ENCODE measurements around the gene TMEM9.

TMEM9 gene

GRCh38 chr1:201126463-201126831, 27.8 kb downstream of the TMEM9 start:
- no peak for DNase-seq

- no peak for DNase-seq
Measured at GRCh38 chr1:201125800-201126199, 28.5 kb downstream of the TMEM9 start.

- no peak for DNase-seq
Measured at GRCh38 chr1:201125019-201125418, 29.3 kb downstream of the TMEM9 start.

GRCh38 chr1:201123866-201124265, 30.4 kb downstream of the TMEM9 start:
- DNase-seq: no peak

- DNase-seq: no peak
Measured at GRCh38 chr1:201122321-201122957, 31.8 kb downstream of the TMEM9 start.

- DNase-seq: peak in 4 of 5 donors; percentile 31 to 48 (median 38)
Measured at GRCh38 chr1:201119206-201120197, 34.8 kb downstream of the TMEM9 start.

- no peak for DNase-seq
Measured at GRCh38 chr1:201116091-201116490, 38.2 kb downstream of the TMEM9 start.

GRCh38 chr1:201115390-201115937, 38.8 kb downstream of the TMEM9 start:
- DNase-seq: no peak

- peak; percentile 38 to 78 (median 50) for DNase-seq
Measured at GRCh38 chr1:201114245-201115131, 39.8 kb downstream of the TMEM9 start.

- DNase-seq: no peak
Measured at GRCh38 chr1:201113451-201114244, 40.6 kb downstream of the TMEM9 start.

GRCh38 chr1:201112926-201113325, 41.3 kb downstream of the TMEM9 start:
- DNase-seq: no peak

- no peak for DNase-seq
Measured at GRCh38 chr1:201112173-201112731, 42.0 kb downstream of the TMEM9 start, which contains the start of gene CACNA1S. Gene CACNA1S, minus strand, starts transcription at chr1:201112426. Its CDS starts 87 bp downstream, at chr1:201112339.

GRCh38 chr1:201111672-201112071, 42.6 kb downstream of the TMEM9 start:
- DNase-seq: no peak

GRCh38 chr1:201111156-201111555, 43.1 kb downstream of the TMEM9 start:
- no peak for DNase-seq

GRCh38 chr1:201110616-201111015, 43.7 kb downstream of the TMEM9 start:
- DNase-seq: no peak

GRCh38 chr1:201110138-201110537, 44.1 kb downstream of the TMEM9 start:
- no peak for DNase-seq

- no peak for DNase-seq
Measured at GRCh38 chr1:201109651-201110050, 44.6 kb downstream of the TMEM9 start.

GRCh38 chr1:201108614-201109013, 45.7 kb downstream of the TMEM9 start:
- no peak for DNase-seq

- DNase-seq: no peak
Measured at GRCh38 chr1:201105688-201106087, 48.6 kb downstream of the TMEM9 start.

- DNase-seq: no peak
Measured at GRCh38 chr1:201104141-201104540, 50.1 kb downstream of the TMEM9 start.

GRCh38 chr1:201103666-201104065, 50.6 kb downstream of the TMEM9 start:
- no peak for DNase-seq

Data from T-helper 1 cell (primary cell).